GM21619 (cell line): Measurements from ENCODE around the gene RPTOR.

Experiments
- ATAC-seq: cut with Tn5 transposase; IDR thresholded peaks from one replicate; pipeline ENCODE4 v1.9.1; 2021; ENCODE audit not compliant: unreplicated experiment

The RPTOR gene

DNA sequence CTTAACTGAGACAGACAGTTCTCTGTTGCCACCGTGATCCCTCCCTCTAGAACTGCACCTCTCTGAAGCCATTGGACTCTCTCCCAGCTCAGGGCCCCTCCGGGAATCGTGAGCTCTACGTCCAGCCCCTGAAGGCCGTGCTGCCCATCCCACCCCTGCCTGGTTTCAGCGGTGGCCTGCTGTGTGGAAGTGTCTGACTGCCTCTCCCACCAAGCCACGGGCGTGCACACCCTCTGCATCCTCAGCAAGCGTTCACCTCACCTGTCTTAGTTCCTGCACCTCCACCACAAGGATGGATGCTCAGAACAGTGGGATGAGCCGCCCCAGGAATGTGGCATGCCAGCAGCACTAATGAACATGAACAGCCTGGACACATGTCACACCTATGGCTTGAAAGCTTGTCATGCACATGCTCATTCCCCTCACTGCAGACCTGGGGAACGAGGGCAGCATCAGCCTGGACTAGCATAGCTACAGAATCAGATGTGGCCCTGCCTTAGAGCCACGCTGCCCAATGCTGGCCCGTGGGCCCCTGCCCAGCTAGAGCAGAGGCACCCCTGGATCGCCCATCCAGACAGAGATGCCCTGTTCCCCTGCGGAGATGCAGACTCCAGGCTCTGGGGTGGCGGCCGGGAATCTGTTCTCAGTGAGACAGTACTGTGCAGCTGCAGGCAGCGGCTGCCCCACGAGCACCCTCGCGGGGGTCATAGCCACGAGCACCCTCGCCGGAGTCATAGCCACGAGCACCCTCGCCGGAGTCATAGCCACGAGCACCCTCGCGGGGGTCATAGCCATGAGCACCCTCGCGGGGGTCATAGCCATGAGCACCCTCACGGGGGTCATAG is 373.3 kb downstream of the RPTOR start:
- ATAC-seq = no peak

DNA sequence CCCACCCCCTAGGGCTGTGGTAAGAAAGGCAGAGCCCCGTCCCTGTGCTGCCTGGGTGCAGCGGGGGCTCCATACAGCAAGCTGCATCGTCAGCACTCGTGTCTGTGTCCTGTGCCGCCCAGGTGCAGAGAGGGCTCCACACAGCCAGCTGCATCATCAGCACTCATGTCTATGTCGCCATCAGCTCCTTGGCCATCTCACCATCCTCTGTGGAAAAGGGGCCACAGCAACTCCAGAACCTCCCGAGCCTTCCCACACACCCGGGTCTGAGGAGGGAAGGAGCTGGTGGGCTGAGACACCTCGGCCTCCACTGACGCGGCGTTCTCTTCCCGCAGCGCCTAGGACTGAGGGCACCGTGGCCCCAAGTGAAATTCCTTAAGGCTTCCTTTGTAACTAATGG is 374.1 kb downstream of the RPTOR start:
- no peak for ATAC-seq

- no peak for ATAC-seq
Measured at GRCh38 chr17:80919331-80920311, 375.0 kb downstream of the RPTOR start.

- ATAC-seq = no peak
Measured at GRCh38 chr17:80920441-80920840, 375.8 kb downstream of the RPTOR start.

- no peak for ATAC-seq
Measured at GRCh38 chr17:80921159-80921558, 376.5 kb downstream of the RPTOR start.

DNA sequence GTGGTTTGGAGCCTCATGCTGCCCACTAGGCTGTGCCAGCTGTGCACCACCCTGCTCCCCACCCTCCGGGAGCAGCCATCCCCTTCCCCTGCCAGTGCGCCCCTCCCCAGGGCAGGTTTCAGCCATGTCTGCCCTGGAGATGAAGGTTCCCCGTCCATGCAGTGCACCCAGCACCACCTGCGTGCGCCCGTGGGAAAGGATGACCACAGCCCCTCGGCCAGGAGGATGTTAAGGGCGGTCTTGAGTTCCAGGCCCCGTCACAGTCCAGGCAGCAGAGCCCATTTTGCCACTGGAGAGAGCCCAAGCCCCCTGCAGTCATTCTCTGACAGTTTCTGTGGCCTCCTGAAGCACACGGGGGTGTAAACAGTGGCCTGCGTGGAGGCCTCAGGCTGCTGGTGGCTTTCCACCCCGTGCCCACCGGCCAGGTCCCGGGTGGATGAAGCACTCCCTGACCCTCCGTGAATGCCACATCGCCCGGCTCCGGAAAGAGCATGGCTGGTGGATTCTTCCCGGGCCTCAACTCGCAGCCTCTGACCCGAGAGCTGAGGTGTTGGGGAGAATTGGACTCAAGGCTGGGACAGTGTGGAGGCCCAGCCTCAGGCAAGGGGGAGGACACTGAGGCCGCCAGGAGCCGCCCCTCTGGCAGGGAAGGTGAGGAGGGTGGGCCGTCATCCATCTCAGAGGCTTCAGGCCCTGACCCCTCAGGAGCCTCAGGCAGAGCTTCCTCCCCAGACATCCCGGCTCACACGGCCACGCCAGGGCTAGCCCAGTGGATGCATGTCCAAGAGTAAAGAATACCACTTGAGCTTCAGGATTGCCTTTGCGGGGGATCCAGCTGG is 377.3 kb downstream of the RPTOR start:
- ATAC-seq = no peak

DNA sequence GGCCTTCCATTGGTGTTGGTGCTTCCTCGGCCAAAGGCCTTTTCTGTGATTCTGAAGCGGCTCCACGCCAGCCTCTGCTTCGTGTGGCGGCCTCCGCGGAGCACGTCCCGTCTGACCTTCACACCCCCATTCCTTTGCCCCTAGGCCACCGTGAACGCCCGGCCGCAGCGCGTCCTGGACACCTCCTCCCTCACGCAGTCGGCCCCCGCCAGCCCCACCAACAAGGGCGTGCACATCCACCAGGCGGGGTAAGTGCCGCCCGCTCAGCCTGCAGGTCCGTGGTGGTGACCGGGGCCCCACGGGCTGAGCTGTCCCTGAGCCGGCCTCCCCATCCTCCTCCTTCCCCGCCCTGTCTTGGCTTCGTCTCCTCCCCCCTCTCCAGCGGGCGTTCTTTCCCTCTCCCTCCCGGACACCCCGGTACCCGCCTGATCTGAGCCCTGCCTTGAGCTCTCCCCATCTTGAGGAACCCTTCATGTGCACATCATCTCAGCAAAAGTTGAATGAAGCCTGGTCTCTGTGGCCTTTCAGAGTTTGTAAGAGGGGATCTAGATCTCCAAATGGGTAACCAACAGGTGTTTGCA is 378.0 kb downstream of the RPTOR start:
- no peak for ATAC-seq

GRCh38 chr17:80923211-80924110 is 378.8 kb downstream of the RPTOR start:
- no peak for ATAC-seq

- no peak for ATAC-seq
Measured at GRCh38 chr17:80924111-80924806, 379.6 kb downstream of the RPTOR start.

DNA sequence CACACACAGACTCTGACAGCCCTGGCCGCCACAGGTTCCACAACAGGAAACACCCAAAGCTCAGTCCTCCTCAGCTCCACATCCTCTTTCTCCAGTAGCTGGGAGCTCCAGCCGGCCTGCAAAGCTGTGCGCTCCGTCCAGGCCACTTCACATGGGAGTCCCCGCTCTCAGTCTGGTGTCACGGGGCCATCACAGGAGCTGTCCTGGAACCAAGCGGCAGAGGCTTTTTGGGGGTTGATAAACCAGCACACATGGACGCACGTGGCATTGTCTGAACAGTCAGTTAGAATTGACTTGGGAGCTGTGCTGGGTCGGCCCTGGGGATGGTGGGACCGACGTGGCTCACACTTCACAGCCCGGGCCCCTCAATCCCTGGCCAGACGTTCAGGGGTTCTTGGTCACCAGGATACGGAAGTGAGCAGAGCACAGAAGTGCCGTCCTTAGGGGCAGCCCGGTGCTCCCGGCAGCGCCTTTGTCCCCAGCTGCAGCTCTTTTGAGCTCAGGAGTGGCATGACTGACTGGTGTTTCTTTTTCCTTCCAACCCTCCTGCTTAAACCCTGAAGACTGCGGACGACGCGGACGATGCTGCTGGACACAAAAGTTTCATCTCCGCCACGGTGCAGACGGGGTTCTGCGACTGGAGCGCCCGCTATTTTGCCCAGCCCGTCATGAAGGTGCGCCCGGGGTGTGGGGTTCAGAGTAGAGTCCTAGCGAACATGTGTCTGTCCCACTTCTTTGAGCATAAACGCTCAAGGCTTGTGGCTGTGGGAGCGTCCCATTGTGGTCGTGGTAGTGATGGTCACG is 380.4 kb downstream of the RPTOR start:
- ATAC-seq = no peak

DNA sequence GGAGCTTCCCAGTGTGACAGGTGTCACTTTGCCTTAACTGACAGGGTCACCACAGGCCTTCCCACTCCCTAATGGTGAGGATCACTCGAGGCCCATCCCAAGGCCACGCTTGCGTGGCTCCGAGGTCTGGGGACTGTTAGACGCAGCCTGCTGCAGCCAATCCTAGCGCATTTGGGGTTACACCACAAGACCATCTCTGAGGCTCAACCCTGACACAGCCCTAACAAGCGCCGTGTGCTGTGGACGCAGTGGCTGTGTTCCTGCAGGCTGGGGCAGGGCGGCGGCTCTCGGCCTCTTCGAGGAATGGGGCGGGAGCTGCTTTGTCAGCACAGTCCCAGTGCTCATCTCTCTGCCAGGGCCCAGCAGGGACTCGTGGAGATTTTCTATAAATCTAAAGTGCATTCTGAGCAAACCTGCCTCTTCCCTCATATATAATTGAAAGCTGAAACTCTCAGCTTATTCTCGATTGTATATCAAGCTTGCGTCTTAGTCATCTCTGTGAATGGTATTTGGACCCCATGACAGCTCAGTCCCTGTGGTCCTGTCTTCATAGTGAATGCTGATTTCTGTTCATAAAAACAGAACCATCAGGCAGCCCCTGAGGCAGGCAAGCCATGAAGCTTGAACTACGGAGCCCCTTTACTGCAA is 381.2 kb downstream of the RPTOR start:
- no peak for ATAC-seq

GRCh38 chr17:80926591-80927250 is 382.1 kb downstream of the RPTOR start:
- no peak for ATAC-seq

DNA sequence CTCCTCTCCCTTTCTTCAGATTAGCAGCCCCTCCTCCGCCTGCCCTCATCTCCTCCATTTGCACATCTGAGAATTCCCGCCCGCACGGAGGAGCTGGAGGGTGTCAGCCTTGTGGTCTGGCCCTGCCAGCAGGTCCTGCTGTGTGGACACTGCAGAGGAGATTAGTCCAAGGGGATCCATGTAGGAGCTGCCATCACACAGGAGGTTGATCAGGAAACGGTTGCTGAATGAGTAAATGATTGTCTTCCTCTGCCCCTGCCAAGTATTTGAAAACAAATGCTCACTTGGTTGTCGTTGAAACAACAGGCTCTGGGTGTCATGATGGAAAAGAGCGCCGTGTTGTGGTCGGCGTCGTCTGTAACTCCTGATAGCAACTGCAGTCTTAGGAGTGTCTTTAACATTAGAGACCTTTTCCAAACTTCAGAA is 383.2 kb downstream of the RPTOR start:
- no peak for ATAC-seq

DNA sequence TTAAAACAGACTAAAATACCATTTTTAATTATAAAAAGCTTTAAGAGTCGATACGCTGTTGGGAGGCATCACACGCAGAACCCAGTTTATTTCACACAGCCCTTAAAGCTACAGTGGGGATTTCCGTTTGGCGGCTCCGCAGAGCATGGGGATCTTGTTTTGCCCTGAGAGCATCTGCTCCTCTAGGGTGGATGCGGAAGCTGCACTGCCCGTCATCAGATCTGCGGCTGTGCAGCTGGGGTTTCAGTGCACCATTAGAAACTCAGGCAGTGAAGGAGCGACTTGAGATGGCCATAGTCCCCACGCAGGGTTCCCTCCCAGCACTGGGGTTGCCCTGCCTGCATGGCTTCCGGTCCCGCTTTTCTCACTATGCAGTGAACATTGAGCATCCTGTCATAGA is 384.8 kb downstream of the RPTOR start:
- ATAC-seq = no peak

DNA sequence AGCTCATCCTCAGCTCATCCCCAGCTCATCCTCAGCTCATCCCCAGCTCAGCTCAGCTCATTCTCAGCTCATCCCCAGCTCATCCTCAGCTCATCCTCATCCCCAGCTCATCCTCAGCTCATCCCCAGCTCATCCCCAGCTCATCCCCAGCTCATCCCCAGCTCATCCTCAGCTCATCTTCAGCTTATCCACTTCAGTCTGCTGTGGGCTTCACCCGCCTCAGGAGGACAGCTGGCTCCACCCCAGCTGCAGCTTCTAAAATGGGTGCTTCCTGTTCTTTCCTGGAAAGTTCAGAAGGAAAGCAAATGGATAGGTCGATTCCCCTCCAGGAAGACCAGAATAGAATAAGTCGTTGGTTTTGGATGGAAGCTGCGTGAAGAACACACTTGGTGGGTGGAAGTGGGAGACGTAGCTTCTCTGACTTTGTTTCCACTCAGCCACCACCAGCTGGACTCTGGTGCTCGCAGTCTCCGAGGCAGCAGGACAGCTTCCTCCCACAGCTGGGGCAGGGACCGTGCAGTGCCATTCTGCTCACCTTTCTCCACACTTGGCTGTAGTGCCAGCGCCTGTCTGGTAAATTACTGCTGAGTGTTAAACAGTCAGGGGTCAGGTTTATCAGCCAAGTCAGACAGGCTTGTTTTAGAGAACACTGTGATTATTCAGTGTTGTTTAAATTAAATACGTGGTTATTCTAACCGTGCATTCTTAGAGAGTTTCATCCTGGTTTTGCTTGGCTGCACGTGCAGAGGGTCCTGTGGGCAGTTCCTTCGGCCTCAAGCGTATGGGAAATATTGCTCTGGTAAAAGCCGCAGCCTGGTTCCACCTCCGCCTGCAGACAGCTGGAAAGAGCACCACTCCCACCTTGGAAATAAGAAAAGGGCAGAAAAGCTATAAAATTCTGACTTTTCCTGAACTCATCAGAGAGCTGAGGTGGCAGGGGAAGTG is 386.0 kb downstream of the RPTOR start:
- no peak for ATAC-seq
